A549 treated with GW870086 at 1 μM for 4 hours (cell line): ENCODE results near the gene C1orf198. TPM values are rescaled to one million over a fixed set of nuclear protein-coding genes. Genes with fewer than 3 reads are reported as not detected.

ENCODE experiments used
- total RNA-seq: library from RNA; stranded (reverse); fragments of 200-300 nt; extraction: Qiagen RNA extraction; gene quantifications from 5 replicates; pipeline ENCODE4 v1.2.3, GENCODE V29; 2022; ENCODE audit warnings: low read depth

The C1orf198 gene, protein sequence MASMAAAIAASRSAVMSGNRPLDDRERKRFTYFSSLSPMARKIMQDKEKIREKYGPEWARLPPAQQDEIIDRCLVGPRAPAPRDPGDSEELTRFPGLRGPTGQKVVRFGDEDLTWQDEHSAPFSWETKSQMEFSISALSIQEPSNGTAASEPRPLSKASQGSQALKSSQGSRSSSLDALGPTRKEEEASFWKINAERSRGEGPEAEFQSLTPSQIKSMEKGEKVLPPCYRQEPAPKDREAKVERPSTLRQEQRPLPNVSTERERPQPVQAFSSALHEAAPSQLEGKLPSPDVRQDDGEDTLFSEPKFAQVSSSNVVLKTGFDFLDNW
- 17.6 to 19.9 TPM (median 19.7 TPM) in 5 replicates for total RNA-seq

DNA sequence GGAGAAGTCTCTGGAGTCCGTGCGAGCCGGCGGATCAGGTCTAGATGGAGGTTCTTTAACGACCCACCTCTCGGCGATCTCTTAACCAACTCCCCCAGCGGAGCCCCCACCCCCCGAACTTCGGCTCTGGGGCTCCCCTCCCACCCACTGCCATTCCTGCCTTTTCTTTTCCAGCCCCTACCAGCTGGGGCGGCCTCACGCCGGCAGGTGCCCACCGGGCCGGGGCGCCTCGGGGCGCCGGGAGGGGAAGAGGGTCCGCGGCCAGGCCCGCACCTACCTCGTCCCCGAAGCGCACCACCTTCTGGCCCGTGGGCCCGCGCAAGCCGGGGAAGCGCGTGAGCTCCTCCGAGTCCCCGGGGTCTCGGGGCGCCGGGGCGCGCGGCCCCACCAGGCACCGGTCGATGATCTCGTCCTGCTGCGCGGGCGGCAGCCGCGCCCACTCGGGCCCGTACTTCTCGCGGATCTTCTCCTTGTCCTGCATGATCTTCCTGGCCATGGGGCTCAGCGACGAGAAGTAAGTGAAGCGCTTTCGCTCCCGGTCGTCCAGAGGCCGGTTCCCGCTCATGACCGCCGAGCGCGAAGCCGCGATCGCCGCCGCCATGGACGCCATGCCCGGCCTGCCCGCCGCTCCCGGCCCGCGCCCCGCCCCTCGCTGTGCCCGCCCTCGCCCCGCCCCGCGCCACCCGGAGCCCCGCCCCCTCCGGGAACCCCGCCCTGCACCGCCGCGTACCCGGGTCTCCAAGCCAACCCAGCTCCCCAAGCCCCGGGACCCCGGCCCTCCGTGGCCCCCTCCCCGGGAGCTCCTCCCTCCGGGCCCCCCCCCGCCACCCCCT lies at the start of gene C1orf198:
TSS of gene C1orf198 (minus strand) at position 619 of the 833 bp plus-strand sequence. CDS start at position 610, 9 bp downstream.

Other genes with a start within 250 kb of the C1orf198 start
- 19.4 to 22.3 TPM (median 21.2 TPM) in 5 replicates for gene COG2, start 226.0 kb downstream of the C1orf198 start, total RNA-seq
- gene AGT, start 154.4 kb downstream of the C1orf198 start, total RNA-seq = 0.07 to 0.29 TPM (median 0.17 TPM) in 4 of 5 replicates, not detected in the other
- not detected in 5 replicates for gene CAPN9, start 121.1 kb downstream of the C1orf198 start, total RNA-seq
- gene TTC13, start 110.3 kb upstream of the C1orf198 start, total RNA-seq = 8.0 to 10.6 TPM (median 10.4 TPM) in 5 replicates
- gene ARV1, start 110.6 kb upstream of the C1orf198 start, total RNA-seq = 21.2 to 26.9 TPM (median 26.0 TPM) in 5 replicates
- 12.7 to 18.7 TPM (median 16.9 TPM) in 5 replicates for gene FAM89A, start 171.7 kb upstream of the C1orf198 start, total RNA-seq